HepG2 (cell line): Measurements from ENCODE around the gene CDK11B. TPM values are rescaled to one million over a fixed set of nuclear protein-coding genes. Genes with fewer than 3 reads are reported as not detected.

Source experiments
- BORCS8-MEF2B ChIP-seq: sonication (generic); formaldehyde crosslinking; IDR thresholded peaks from 2 replicates; pipeline ENCODE4 v1.8.0; 2022; ENCODE audit warnings: mild to moderate bottlenecking, missing genetic modification reagents
- CENPT ChIP-seq: sonication (generic); formaldehyde crosslinking; IDR thresholded peaks from 2 replicates; pipeline ENCODE4 v1.8.0; 2022; ENCODE audit warnings: low read depth, mild to moderate bottlenecking, moderate library complexity, missing genetic modification reagents
- ERF ChIP-seq: IDR thresholded peaks from 2 replicates; pipeline ENCODE4 v1.6.1; 2018; ENCODE audit warnings: missing biosample characterization, missing genetic modification reagents
- ETV5 ChIP-seq: IDR thresholded peaks from 2 replicates; pipeline ENCODE4 v1.6.1; 2018; ENCODE audit warnings: missing biosample characterization, missing genetic modification reagents, inconsistent platforms, borderline replicate concordance
- FIP1L1 ChIP-seq: fragments of 200-400 bp; formaldehyde crosslinking; IDR thresholded peaks from 2 replicates; pipeline ENCODE4 v1.6.1; 2018; ENCODE audit warnings: low read depth, mild to moderate bottlenecking, low read length, moderate library complexity, borderline replicate concordance; ENCODE audit not compliant: insufficient read depth
- GATA4 ChIP-seq: sonication (generic); IDR thresholded peaks from 2 replicates; pipeline ENCODE4 v1.6.1; 2016; ENCODE audit warnings: antibody characterized with exemption, low read depth, borderline replicate concordance
- HNF1B ChIP-seq: sonication (generic); formaldehyde crosslinking; IDR thresholded peaks from 2 replicates; pipeline ENCODE4 v1.5.1; 2020; ENCODE audit warnings: mild to moderate bottlenecking, moderate library complexity, missing genetic modification reagents
- IRF1 ChIP-seq: sonication (generic); formaldehyde crosslinking; IDR thresholded peaks from 2 replicates; pipeline ENCODE4 v1.4.0; 2020; ENCODE audit warnings: low read depth, mild to moderate bottlenecking, missing genetic modification reagents
- NAIF1 ChIP-seq: sonication (generic); formaldehyde crosslinking; IDR thresholded peaks from 2 replicates; pipeline ENCODE4 v1.5.0; 2020; ENCODE audit warnings: mild to moderate bottlenecking, missing genetic modification reagents, borderline replicate concordance
- NCOA5 ChIP-seq: sonication (generic); formaldehyde crosslinking; IDR thresholded peaks from 2 replicates; pipeline ENCODE4 v1.4.0; 2020; ENCODE audit warnings: missing genetic modification reagents
- PPARG ChIP-seq: conservative IDR thresholded peaks from 2 replicates; pipeline ENCODE4 v1.6.1; 2016; ENCODE audit warnings: missing biosample characterization, missing genetic modification reagents
- PRDM15 ChIP-seq: sonication (generic); formaldehyde crosslinking; IDR thresholded peaks from 2 replicates; pipeline ENCODE4 v1.4.0; 2020; ENCODE audit warnings: missing genetic modification reagents
- SALL2 ChIP-seq: sonication (generic); formaldehyde crosslinking; IDR thresholded peaks from 2 replicates; pipeline ENCODE4 v1.8.1; 2023; ENCODE audit warnings: mild to moderate bottlenecking, missing genetic modification reagents, inconsistent platforms
- SATB2 ChIP-seq: sonication (generic); formaldehyde crosslinking; IDR thresholded peaks from 2 replicates; pipeline ENCODE4 v1.5.0; 2020; ENCODE audit warnings: missing genetic modification reagents
- SOX6 ChIP-seq, 2 experiments: fragments of 450-650 bp in 1 of 2; sonication (generic) in 1 of 2; formaldehyde crosslinking in 1 of 2; IDR thresholded peaks; 2 replicates each; pipeline versions ENCODE4 v1.4.0 to v1.6.1; 2017 to 2020; ENCODE audit warnings: antibody characterized with exemption in 1 of 2, mild to moderate bottlenecking in 1 of 2, missing genetic modification reagents in 1 of 2
- SRSF1 ChIP-seq: fragments of 200-400 bp; formaldehyde crosslinking; optimal IDR thresholded peaks from 2 replicates; pipeline ENCODE3; 2017; ENCODE audit warnings: mild to moderate bottlenecking, low read depth, low read length, moderate library complexity
- TARDBP ChIP-seq: sonication (generic); formaldehyde crosslinking; IDR thresholded peaks from 2 replicates; pipeline ENCODE4 v1.8.0; 2022; ENCODE audit warnings: mild to moderate bottlenecking, missing genetic modification reagents
- ZNF362 ChIP-seq: sonication (generic); formaldehyde crosslinking; IDR thresholded peaks from 2 replicates; pipeline ENCODE4 v1.4.0; 2020; ENCODE audit warnings: missing genetic modification reagents, mild to moderate bottlenecking, borderline replicate concordance
- ZNF614 ChIP-seq: IDR thresholded peaks from 2 replicates; pipeline ENCODE4 v1.6.1; 2018; ENCODE audit warnings: missing biosample characterization, missing genetic modification reagents, inconsistent platforms, borderline replicate concordance
- polyA plus RNA-seq, 8 experiments: library from polyadenylated mRNA; depleted of rRNA in 3 of 8; stranded (reverse) in 7 of 8; unstranded in 1 of 8; fragments of >200 nt; fragmentation: Illumina TruSeq in 4 of 8; extraction: Trizol in 4 of 8; gene quantifications; 2 replicates each; pipeline versions ENCODE4 v1.2.1 to v1.2.3, GENCODE V29; 2011 to 2016; ENCODE audit warnings: low read depth in 4 of 8, missing spikeins in 1 of 8, mixed read lengths in 1 of 8; ENCODE audit not compliant: insufficient read depth in 1 of 8
- total RNA-seq, 5 experiments: library from RNA; depleted of rRNA; stranded (reverse); fragments of >200 nt; fragmentation: Illumina TruSeq; extraction: Trizol; gene quantifications; 2 replicates each; pipeline ENCODE4 v1.2.3, GENCODE V29; 2016; ENCODE audit warnings: low read depth in 1 of 5

CDK11B gene
- total and polyA plus RNA-seq, 2 of the 13 experiments (the other 11 are each of a cell fraction or from before 2014, with no cell fraction given) = 3.6 to 15.1 TPM

- TF ChIP-seq PRDM15 (CRISPR knock-in tag) = peak; percentile 79
- TF ChIP-seq TARDBP (CRISPR knock-in tag) = 0 out of 2 replicates have a peak, but pooled peaks have one; percentile 52
- TF ChIP-seq GATA4 = peak; percentile 54; the same call in 1 of the 2 replicates
- 0 out of 2 replicates have a peak, but pooled peaks have one; percentile 36 for TF ChIP-seq IRF1 (CRISPR knock-in tag)
- TF ChIP-seq NAIF1 = peak; percentile 57; the same call in 1 of the 2 replicates
- peak; percentile 30; the same call in 1 of the 2 replicates for TF ChIP-seq ETV5 (CRISPR knock-in tag)
- TF ChIP-seq SATB2 (CRISPR knock-in tag) = peak; percentile 74; the same call in 1 of the 2 replicates
- TF ChIP-seq ZNF614 (CRISPR knock-in tag) = peak; percentile 53; the same call in 1 of the 2 replicates
- peak; percentile 71; the same call in 1 of the 2 replicates for TF ChIP-seq SALL2 (CRISPR knock-in tag)
- 0 out of 2 replicates have a peak, but pooled peaks have one; percentile 63 for TF ChIP-seq ERF (CRISPR knock-in tag)
- TF ChIP-seq SRSF1 = peak; percentile 85
- peak; percentile 71; the same call in 1 of the 2 replicates for TF ChIP-seq BORCS8-MEF2B
- peak; percentile 25; the same call in 1 of the 2 replicates for TF ChIP-seq FIP1L1
- TF ChIP-seq SOX6 (IDR thresholded peaks at IDR 0.05) = no peak
- TF ChIP-seq SOX6 (CRISPR knock-in tag; IDR thresholded peaks at IDR 0.05) = 0 out of 2 replicates have a peak, but pooled peaks have one; percentile 35
- TF ChIP-seq PPARG = no peak
- TF ChIP-seq NCOA5 = no peak
- TF ChIP-seq ZNF362 (CRISPR knock-in tag) = peak; percentile 31; the same call in 1 of the 2 replicates
- peak; percentile 61; the same call in 1 of the 2 replicates for TF ChIP-seq CENPT
- TF ChIP-seq HNF1B = peak; percentile 33; the same call in 1 of the 2 replicates
These were observed 43.4 kb downstream of the CDK11B start, which contains the start of gene MIB2 (continued) for GRCh38 chr1:1615256-1616044.
